ENCODE data around the gene UIMC1.
A peak's percentile ranks its signal among the peaks of the same experiment; 100 is the strongest.

The UIMC1 gene

GRCh38 chr5:176952531-176953193 lies 53.9 kb downstream of the UIMC1 start:
- DNase-seq = no peak

GRCh38 chr5:176948458-176948857 lies 58.1 kb downstream of the UIMC1 start:
- DNase-seq = no peak

- DNase-seq = no peak
Observed at GRCh38 chr5:176947847-176948246, 58.7 kb downstream of the UIMC1 start.

- DNase-seq = no peak
Observed at GRCh38 chr5:176944268-176944667, 62.3 kb downstream of the UIMC1 start.

GRCh38 chr5:176943816-176944215 lies 62.8 kb downstream of the UIMC1 start:
- no peak for DNase-seq

GRCh38 chr5:176941951-176942350 lies 64.6 kb downstream of the UIMC1 start:
- DNase-seq = no peak

GRCh38 chr5:176938472-176938871 lies 68.1 kb downstream of the UIMC1 start:
- no peak for DNase-seq

GRCh38 chr5:176935017-176935416 lies 71.6 kb downstream of the UIMC1 start:
- DNase-seq = no peak

GRCh38 chr5:176934309-176934930 lies 72.2 kb downstream of the UIMC1 start:
- DNase-seq = peak in 1 of 2 experiments; percentile 1

GRCh38 chr5:176929654-176930053 lies 76.9 kb downstream of the UIMC1 start:
- no peak for DNase-seq

- no peak for DNase-seq
Observed at GRCh38 chr5:176927562-176927961, 79.0 kb downstream of the UIMC1 start.

- no peak for DNase-seq
Observed at GRCh38 chr5:176922817-176923216, 83.8 kb downstream of the UIMC1 start.

GRCh38 chr5:176921714-176922113 lies 84.9 kb downstream of the UIMC1 start:
- no peak for DNase-seq

- DNase-seq = no peak
Observed at GRCh38 chr5:176918613-176919012, 88.0 kb downstream of the UIMC1 start.

- DNase-seq = no peak
Observed at GRCh38 chr5:176916337-176916736, 90.2 kb downstream of the UIMC1 start.

GRCh38 chr5:176915906-176916305 lies 90.7 kb downstream of the UIMC1 start:
- no peak for DNase-seq

GRCh38 chr5:176912115-176912514 lies 94.5 kb downstream of the UIMC1 start:
- no peak for DNase-seq

GRCh38 chr5:176908675-176909368 lies 97.8 kb downstream of the UIMC1 start:
- DNase-seq = no peak

GRCh38 chr5:176906796-176907195 lies 99.8 kb downstream of the UIMC1 start:
- DNase-seq = no peak

- DNase-seq = no peak
Observed at GRCh38 chr5:176906126-176906525, 100.5 kb downstream of the UIMC1 start.

- no peak for DNase-seq
Observed at GRCh38 chr5:176904276-176904675, 102.3 kb downstream of the UIMC1 start.

- DNase-seq = no peak
Observed at GRCh38 chr5:176902911-176903664, 103.5 kb downstream of the UIMC1 start.

GRCh38 chr5:176902102-176902814 lies 104.3 kb downstream of the UIMC1 start:
- DNase-seq = no peak
